OCI-LY3 (cell line): ENCODE data around the gene GP1BA.
A peak's percentile ranks its signal among the peaks of the same experiment; 100 is the strongest.

Source experiments
- H2AFZ ChIP-seq: fragments of 200-600, 300-600 bp; shearing (Covaris generic); 2 replicates; pipeline ENCODE4 v1.6.0; 2014; ENCODE audit warnings: antibody characterized with exemption, low read depth, low read length
- H3K27ac ChIP-seq: fragments of 200-600, 300-600 bp; sonication (generic); 2 replicates; pipeline ENCODE4 v1.5.1; 2014; ENCODE audit warnings: mild to moderate bottlenecking, low read length, moderate library complexity, mixed read lengths
- H3K27me3 ChIP-seq: fragments of 200-600, 300-600 bp; sonication (generic); 2 replicates; pipeline ENCODE4 v1.6.1; 2014; ENCODE audit warnings: low read depth, low read length, mixed read lengths
- H3K36me3 ChIP-seq: fragments of 200-600, 300-600 bp; sonication (generic); replicated peaks from 2 replicates; pipeline ENCODE3; 2014; ENCODE audit warnings: low read depth, low read length, mixed read lengths
- H3K4me1 ChIP-seq: fragments of 300-600, 200-600 bp; sonication (generic); 2 replicates; pipeline ENCODE4 v1.6.1; 2014; ENCODE audit warnings: low read length, mixed read lengths
- H3K4me2 ChIP-seq: fragments of 200-600, 300-600 bp; sonication (generic); 2 replicates; pipeline ENCODE4 v1.6.1; 2014; ENCODE audit warnings: low read length, mixed read lengths
- H3K4me3 ChIP-seq: fragments of 300-600, 200-600 bp; sonication (generic); 2 replicates; pipeline ENCODE4 v1.5.1; 2014; ENCODE audit warnings: antibody characterized with exemption, mild to moderate bottlenecking, low read length, moderate library complexity
- H3K79me2 ChIP-seq: fragments of 300-600, 200-600 bp; shearing (Covaris generic); 2 replicates; pipeline ENCODE4 v1.6.1; 2014; ENCODE audit warnings: mild to moderate bottlenecking, low read length, mixed read lengths
- H3K9ac ChIP-seq: fragments of 300-600, 200-600 bp; shearing (Covaris generic); 2 replicates; pipeline ENCODE4 v1.6.0; 2014; ENCODE audit warnings: mild to moderate bottlenecking, low read length, moderate library complexity
- H3K9me3 ChIP-seq: fragments of 200-600, 300-600 bp; shearing (Covaris generic); 2 replicates; pipeline ENCODE4 v1.6.1; 2014; ENCODE audit warnings: low read length, mixed read lengths; ENCODE audit not compliant: insufficient read depth
- H4K20me1 ChIP-seq: fragments of 200-600, 300-600 bp; sonication (generic); 2 replicates; pipeline ENCODE4 v1.6.1; 2016; ENCODE audit warnings: low read length, mixed read lengths; ENCODE audit not compliant: insufficient read depth
- EZH2phosphoT487 ChIP-seq: fragments of 200-600 bp; shearing (Covaris generic); IDR thresholded peaks from 2 replicates; pipeline ENCODE4 v1.6.1; 2018; ENCODE audit warnings: antibody characterized with exemption, mixed run types, low read depth
- TF ChIP-seq, protein P1 (sequence below): fragments of 200-600, 300-600 bp; sonication (generic); IDR thresholded peaks from 2 replicates; pipeline ENCODE4 v1.5.1; 2014; ENCODE audit warnings: antibody characterized with exemption, low read length, low read depth

Gene GP1BA

DNA sequence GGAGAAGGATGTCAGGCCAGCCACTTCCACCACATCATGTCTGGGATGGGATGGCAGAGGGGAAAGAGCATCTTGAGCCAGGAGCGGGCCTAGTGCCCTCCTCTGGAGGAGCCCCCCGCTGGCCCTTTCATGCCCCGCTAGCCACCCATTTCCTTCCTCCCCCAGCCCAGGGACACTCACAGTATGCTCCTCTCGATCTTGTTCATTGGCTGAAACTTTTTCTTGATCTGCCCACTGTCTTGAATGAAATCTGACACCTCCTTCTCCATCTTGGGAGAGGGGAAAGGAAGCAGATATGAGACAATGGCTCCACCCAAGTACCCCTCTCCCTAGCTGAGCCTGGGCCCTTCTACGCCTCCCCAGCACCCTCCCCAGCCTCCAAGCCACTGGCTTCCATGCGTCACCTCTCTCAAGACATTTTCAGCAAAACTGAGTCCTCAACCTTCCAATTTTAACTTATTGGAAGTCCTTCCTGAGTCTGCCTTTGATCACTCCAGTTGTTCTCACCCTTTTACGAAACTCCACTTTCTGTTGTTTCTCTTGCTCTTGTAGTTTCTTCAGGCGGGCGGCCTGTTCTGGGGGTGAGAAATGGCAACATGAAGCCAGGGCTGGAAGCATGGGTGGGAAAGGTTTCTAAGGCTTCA lies 28.3 kb downstream of the GP1BA start:
- no peaks in the 10 kb centered on the region for H4K20me1 ChIP-seq
- H3K79me2 ChIP-seq = peaks cover 4% of the 10 kb centered on the region
- H3K4me2 ChIP-seq = no peak overlapping the region
- no peaks in the 10 kb centered on the region for H3K9me3 ChIP-seq
- H3K4me1 ChIP-seq = peaks cover 3% of the 10 kb centered on the region
- H3K36me3 ChIP-seq = peaks cover 4% of the 10 kb centered on the region
- TF ChIP-seq EZH2phosphoT487 = no peak
- TF ChIP-seq, protein P1, sequence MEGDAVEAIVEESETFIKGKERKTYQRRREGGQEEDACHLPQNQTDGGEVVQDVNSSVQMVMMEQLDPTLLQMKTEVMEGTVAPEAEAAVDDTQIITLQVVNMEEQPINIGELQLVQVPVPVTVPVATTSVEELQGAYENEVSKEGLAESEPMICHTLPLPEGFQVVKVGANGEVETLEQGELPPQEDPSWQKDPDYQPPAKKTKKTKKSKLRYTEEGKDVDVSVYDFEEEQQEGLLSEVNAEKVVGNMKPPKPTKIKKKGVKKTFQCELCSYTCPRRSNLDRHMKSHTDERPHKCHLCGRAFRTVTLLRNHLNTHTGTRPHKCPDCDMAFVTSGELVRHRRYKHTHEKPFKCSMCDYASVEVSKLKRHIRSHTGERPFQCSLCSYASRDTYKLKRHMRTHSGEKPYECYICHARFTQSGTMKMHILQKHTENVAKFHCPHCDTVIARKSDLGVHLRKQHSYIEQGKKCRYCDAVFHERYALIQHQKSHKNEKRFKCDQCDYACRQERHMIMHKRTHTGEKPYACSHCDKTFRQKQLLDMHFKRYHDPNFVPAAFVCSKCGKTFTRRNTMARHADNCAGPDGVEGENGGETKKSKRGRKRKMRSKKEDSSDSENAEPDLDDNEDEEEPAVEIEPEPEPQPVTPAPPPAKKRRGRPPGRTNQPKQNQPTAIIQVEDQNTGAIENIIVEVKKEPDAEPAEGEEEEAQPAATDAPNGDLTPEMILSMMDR = no peak
- H3K4me3 ChIP-seq = no peak overlapping the region
- no peak overlapping the region for H2AFZ ChIP-seq
- no peak overlapping the region for H3K27ac ChIP-seq
- no peaks in the 10 kb centered on the region for H3K27me3 ChIP-seq
- no peak overlapping the region for H3K9ac ChIP-seq

DNA sequence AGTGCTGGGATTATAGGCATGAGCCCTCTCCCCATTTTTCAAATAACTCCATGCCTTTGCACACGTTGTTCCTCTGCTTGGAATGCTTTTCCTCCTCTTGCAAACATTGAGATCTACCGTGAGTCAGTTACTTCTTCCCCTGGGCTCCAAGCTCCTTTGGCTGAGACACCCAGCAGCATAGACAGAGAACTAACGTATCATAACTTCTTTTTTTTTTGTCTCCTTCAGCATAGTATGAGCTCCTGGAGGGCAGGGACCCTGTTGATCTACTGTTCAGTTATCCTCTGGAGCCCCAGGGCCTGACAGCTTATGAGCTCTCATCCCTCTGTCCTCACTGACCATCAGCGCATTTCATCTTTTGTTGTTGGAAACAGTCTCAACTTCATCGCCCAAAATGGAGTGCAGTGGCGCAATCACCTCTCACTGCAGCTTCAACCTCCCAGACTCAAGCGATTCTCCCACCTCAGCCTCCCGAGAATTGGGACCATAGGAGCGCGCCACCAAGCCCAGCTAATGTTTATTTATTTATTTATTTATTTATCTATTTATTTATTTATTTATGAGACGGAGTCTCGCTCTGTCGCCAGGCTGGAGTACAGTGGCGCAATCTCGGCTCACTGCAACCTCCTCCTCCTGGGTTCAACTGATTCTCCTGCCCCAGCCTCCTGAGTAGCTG lies 33.4 kb downstream of the GP1BA start:
- H3K9ac ChIP-seq = 0 out of 2 replicates have a peak overlapping the region, but pooled peaks have one; percentile 86
- peaks cover 17% of the 10 kb centered on the region for H3K36me3 ChIP-seq
- no peak overlapping the region for H2AFZ ChIP-seq
- H4K20me1 ChIP-seq = no peaks in the 10 kb centered on the region
- H3K4me2 ChIP-seq = peak overlapping the region; percentile 91; the same call in 1 of the 2 replicates
- no peaks in the 10 kb centered on the region for H3K27me3 ChIP-seq
- H3K4me1 ChIP-seq = peaks cover 18% of the 10 kb centered on the region
- peak overlapping the region; percentile 99 for H3K27ac ChIP-seq
- TF ChIP-seq, protein P1 = no peak
- no peak for TF ChIP-seq EZH2phosphoT487
- H3K79me2 ChIP-seq = peaks cover 14% of the 10 kb centered on the region
- H3K4me3 ChIP-seq = no peak overlapping the region
- no peaks in the 10 kb centered on the region for H3K9me3 ChIP-seq

DNA sequence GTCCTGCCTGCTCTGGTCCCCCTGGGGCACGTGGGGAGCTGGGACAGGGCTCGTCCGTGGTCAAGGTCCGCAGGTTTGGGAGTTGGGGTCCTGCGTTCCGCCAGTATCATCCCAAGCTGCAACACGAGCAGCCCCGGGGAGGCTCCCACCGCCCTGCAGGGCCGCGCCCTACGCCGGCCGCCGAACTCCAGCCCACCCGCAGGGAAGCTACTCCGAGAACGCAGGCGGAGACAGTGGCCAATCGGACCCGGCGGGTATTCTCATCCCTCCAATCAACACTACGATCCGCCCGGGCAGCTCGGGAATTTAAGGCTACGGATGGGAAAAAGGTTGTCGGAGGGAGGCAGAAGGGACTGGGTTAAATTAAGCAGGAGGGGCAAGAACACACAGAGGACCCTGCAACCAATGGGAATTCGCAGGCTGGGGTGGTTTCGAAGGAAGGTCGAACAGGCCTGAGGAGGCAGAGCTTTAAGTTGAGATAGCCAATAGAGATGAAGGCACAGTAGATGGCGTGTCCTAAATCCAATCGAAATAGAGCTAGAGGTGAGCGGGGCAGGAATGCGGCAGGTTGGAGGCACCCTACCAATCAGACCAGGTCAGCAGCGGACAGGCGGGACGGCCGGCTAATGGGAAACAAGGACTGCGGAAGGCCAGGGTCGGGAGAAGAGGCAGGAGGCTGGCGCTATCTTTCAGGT lies 34.9 kb downstream of the GP1BA start:
- peak overlapping the region; percentile 86 for H3K9ac ChIP-seq
- peak overlapping the region; percentile 99 for H3K27ac ChIP-seq
- H3K36me3 ChIP-seq = peaks cover 17% of the 10 kb centered on the region
- TF ChIP-seq, protein P1 = no peak
- H3K4me1 ChIP-seq = peaks cover 18% of the 10 kb centered on the region
- H4K20me1 ChIP-seq = no peaks in the 10 kb centered on the region
- H3K4me2 ChIP-seq = peak overlapping the region; percentile 98
- peak overlapping the region; percentile 61; the same call in 1 of the 2 replicates for H2AFZ ChIP-seq
- peak overlapping the region; percentile 99 for H3K4me3 ChIP-seq
- H3K9me3 ChIP-seq = no peaks in the 10 kb centered on the region
- H3K27me3 ChIP-seq = no peaks in the 10 kb centered on the region
- peaks cover 14% of the 10 kb centered on the region for H3K79me2 ChIP-seq
